BJ (cell line): ENCODE data around the gene RIMKLA. TPM values are rescaled to one million over a fixed set of nuclear protein-coding genes. Genes with fewer than 3 reads are reported as not detected.

Source experiments
- CTCF ChIA-PET: fragments of 350-600 bp; formaldehyde crosslinking; extraction: SDS; loops from one replicate; lab custom pipeline; 2021; ENCODE audit warnings: antibody characterized with exemption, inconsistent platforms; lab: Yijun Ruan, JAX
- POLR2A ChIA-PET: fragments of 300-600 bp; sonication (Branson Sonifier 250); formaldehyde crosslinking; extraction: SDS; loops from one replicate; lab custom pipeline; 2021; ENCODE audit warnings: antibody characterized with exemption; lab: Charles Lee
- DNase-seq: peaks from one replicate; pipeline ENCODE4 v3.0.0-alpha.2; 2011; ENCODE audit warnings: low read depth
- H3K27me3 ChIP-seq: 2 replicates; pipeline ENCODE4 v1.6.0; 2011; ENCODE audit warnings: low read length; ENCODE audit not compliant: control insufficient read depth, insufficient read depth
- H3K36me3 ChIP-seq: 2 replicates; pipeline ENCODE4 v1.5.1; 2011; ENCODE audit warnings: low read length; ENCODE audit not compliant: control insufficient read depth, insufficient read depth
- H3K4me3 ChIP-seq: 2 replicates; pipeline ENCODE4 v1.5.1; 2011; ENCODE audit warnings: low read depth, mild to moderate bottlenecking, control low read depth, low read length
- polyA minus RNA-seq: library from RNA; depleted of rRNA, polyadenylated mRNA; stranded (reverse); fragments of >200 nt; gene quantifications from 2 replicates; pipeline ENCODE4 v1.2.3, GENCODE V29; 2011; rRNA and poly(A)+ RNA removed
- polyA plus RNA-seq: library from polyadenylated mRNA; depleted of rRNA; stranded (reverse); fragments of >200 nt; gene quantifications from 2 replicates; pipeline ENCODE4 v1.2.3, GENCODE V29; 2011; rRNA removed
- TF ChIP-seq, protein P1 (sequence below): IDR thresholded peaks from 2 replicates; pipeline ENCODE4 v1.5.1; 2011; ENCODE audit warnings: low read depth, mild to moderate bottlenecking, control low read depth, inconsistent platforms, low read length, moderate library complexity; ENCODE audit not compliant: insufficient read depth

RIMKLA gene
- polyA plus RNA-seq (0.01 and 0.02 TPM in 2 replicates), polyA minus RNA-seq (not detected in 2 replicates)

DNA sequence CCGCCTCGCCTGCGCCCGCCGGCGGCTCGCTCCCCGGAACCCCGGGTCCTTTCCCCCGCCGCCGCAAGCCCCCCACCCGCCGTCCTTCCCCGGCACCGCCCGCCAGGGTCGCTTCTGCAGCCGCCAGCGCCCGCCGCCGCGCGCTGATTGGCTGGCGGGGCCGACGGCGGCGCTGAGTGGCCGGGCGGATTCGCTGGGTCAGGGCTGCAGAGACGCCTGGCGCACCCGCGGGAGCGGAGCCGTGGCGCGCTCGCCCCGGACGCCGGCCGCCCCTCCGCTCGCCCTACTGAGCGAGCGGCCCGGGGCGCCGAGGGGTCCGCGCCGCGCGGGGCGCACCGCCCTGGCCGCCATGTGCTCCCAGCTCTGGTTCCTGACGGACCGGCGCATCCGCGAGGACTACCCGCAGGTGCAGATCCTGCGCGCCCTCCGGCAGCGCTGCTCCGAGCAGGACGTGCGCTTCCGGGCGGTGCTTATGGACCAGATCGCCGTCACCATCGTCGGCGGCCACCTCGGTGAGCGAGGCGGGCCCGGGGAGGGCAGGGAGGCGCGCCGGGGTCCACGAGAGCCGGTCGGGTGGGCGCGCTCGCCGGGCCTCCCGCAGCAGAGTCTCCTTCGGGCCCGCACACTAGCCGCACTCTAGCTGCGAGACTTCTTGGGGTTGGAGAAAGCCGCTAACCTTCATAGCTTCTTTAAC lies at the start of gene RIMKLA:
Gene RIMKLA, plus strand, starts transcription at position 207 of the 694 bp plus-strand sequence. Its CDS starts 143 bp downstream, at position 350.
- ChIA-PET CTCF (no interaction called here), POLR2A (no interaction called here)
- TF ChIP-seq, protein P1, sequence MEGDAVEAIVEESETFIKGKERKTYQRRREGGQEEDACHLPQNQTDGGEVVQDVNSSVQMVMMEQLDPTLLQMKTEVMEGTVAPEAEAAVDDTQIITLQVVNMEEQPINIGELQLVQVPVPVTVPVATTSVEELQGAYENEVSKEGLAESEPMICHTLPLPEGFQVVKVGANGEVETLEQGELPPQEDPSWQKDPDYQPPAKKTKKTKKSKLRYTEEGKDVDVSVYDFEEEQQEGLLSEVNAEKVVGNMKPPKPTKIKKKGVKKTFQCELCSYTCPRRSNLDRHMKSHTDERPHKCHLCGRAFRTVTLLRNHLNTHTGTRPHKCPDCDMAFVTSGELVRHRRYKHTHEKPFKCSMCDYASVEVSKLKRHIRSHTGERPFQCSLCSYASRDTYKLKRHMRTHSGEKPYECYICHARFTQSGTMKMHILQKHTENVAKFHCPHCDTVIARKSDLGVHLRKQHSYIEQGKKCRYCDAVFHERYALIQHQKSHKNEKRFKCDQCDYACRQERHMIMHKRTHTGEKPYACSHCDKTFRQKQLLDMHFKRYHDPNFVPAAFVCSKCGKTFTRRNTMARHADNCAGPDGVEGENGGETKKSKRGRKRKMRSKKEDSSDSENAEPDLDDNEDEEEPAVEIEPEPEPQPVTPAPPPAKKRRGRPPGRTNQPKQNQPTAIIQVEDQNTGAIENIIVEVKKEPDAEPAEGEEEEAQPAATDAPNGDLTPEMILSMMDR, result no peak
- peak within 1 kb of the TSS; percentile 37 for H3K4me3 ChIP-seq
- no peaks in the 10 kb centered on the region for H3K36me3 ChIP-seq
- peaks cover 7% of the 10 kb centered on the region for H3K27me3 ChIP-seq
- DNase-seq, result no peak

DNA sequence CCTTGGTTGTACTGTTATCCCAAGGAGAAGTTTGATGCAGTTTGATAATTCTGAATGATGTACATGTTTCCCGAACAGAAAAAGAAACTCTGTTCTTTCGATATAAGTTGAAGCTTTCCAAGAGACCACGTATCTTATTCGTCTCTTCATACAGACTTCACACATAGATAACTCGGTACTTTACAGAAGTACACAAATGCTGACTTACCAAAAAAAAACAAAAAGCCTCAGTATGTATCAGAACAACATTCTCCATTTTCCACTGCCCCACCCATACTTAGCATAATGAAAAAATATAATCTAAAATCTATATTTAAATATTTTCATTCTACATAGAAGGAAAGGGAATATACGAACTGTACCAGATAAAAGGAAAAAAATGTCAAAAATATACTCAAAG lies 47.7 kb upstream of the RIMKLA start:
- POLR2A ChIA-PET, result no interaction called here
- H3K4me3 ChIP-seq, result no peak overlapping the region
- H3K27me3 ChIP-seq, result no peaks in the 10 kb centered on the region
- CTCF ChIA-PET, result interaction anchor here (1.2 to 1.6 kb wide), 3 partner anchors 20 to 159 kb away, joined by 3 to 5 read pairs (median 3); no protein-coding TSS in a partner anchor
- TF ChIP-seq, protein P1, result no peak
- DNase-seq, result no peak
- no peaks in the 10 kb centered on the region for H3K36me3 ChIP-seq

DNA sequence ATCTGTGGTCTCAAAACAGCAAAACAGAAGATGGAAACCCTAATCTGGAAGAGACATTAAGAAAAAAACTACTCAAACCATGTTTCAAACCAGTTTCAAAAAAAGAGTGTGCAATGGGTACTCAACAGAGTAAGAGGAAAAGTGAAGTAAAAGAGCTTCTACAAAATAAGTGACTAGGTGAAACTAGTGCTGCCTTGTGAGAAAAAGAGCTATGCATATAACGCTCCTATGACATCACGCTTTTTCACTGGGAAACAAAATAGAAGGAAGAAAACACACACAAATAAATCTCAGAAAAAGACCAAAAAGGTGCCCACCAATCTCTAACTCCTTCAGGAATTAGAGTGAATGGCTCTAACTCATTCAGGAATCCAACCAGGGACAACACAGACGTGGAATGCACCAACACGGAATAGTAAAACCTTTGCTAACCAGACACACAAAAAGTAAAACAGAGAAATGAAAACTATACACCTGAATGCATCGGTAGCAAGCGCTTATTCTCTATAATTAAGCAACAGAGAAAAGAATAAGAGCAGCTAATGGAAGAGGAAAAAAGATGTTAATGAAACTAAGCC lies 46.8 kb upstream of the RIMKLA start:
- CTCF ChIA-PET, result interaction anchor here (0.6 to 1.6 kb wide), 6 partner anchors 20 to 361 kb away, joined by 3 to 8 read pairs (median 4); no protein-coding TSS in a partner anchor
- TF ChIP-seq, protein P1, result no peak
- no peak for DNase-seq
- no peaks in the 10 kb centered on the region for H3K27me3 ChIP-seq
- no peaks in the 10 kb centered on the region for H3K36me3 ChIP-seq
- POLR2A ChIA-PET, result interaction anchor here (0.6 kb wide), 2 partner anchors 357 to 432 kb away, joined by 3 to 4 read pairs; no protein-coding TSS in a partner anchor
- peak overlapping the region; percentile 84 for H3K4me3 ChIP-seq

DNA sequence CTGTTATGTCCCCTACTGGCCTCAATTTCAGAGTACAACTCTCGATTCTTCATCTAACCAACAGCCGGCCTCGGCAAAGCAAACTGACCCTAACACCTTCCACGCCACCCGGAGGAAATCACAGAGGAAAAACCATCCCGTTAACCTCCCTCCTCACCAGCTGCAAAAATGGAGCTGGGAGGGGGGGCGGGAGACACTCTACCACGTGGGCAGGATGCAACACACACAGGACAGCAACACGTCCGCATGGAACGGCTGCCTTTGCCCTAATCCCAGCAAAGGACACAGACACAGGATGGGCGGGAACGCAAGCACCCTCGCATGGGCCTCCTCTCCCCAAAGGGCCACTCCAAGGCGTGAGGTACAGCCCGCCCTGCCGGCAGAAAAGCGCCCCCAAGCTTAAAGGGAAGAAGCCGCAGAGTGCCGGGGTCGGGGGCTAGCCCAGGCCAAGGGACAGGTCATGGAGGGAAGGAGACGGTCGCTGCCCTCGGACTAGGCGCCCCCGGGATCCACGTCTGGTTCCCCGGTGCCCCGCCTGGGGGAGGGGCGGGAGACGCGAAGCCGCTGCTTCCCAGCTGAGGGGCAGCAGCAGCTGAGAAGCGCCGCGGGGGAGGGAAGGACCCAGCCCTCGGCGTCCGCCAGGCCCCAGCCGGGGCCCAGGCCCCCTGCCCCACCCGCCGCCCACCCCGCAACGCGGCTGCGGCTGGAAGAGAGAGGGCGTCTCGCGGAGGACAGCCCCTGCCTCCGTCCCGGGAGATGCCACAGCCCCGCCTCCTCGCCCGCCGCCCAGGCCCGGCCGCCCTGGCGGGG lies 46.1 kb upstream of the RIMKLA start:
- TF ChIP-seq, protein P1, result 0 out of 2 replicates have a peak, but pooled peaks have one; percentile 9
- H3K27me3 ChIP-seq, result no peaks in the 10 kb centered on the region
- CTCF ChIA-PET, result interaction anchor here (0.6 to 1.6 kb wide), 5 partner anchors 44 to 360 kb away, joined by 3 to 8 read pairs (median 4); no protein-coding TSS in a partner anchor
- no peak for DNase-seq
- POLR2A ChIA-PET, result interaction anchor here (0.6 kb wide), 3 partner anchors 356 to 433 kb away, joined by 3 to 4 read pairs (median 4); partner anchors contain the start of genes C1orf50 and P3H1
- H3K36me3 ChIP-seq, result no peaks in the 10 kb centered on the region
- H3K4me3 ChIP-seq, result peak overlapping the region; percentile 84
